ENCODE data around the gene IQSEC2.
A peak's percentile ranks its signal among the peaks of the same experiment; 100 is the strongest.

Gene IQSEC2

DNA sequence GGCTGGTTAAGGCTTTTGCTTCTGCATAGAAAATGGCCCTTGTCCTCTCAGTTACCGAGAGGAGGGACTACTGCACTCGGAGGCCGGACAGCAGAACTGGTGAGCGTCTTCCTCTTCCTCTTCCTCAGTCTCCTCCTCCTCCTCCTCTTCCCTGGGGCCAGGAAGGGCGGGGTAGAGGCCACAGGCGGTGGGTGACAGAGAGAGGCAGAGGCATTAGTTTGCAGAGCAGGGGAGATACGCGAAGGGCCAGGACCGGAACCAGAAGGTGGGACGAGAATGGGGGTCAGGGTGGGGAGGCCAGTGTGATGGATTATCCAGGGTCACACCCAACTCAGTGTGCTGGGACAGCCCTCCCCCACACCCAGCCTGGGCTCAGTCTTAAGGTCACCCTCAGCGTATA, 14.5 kb downstream of the IQSEC2 start:
- no peak for DNase-seq

DNA sequence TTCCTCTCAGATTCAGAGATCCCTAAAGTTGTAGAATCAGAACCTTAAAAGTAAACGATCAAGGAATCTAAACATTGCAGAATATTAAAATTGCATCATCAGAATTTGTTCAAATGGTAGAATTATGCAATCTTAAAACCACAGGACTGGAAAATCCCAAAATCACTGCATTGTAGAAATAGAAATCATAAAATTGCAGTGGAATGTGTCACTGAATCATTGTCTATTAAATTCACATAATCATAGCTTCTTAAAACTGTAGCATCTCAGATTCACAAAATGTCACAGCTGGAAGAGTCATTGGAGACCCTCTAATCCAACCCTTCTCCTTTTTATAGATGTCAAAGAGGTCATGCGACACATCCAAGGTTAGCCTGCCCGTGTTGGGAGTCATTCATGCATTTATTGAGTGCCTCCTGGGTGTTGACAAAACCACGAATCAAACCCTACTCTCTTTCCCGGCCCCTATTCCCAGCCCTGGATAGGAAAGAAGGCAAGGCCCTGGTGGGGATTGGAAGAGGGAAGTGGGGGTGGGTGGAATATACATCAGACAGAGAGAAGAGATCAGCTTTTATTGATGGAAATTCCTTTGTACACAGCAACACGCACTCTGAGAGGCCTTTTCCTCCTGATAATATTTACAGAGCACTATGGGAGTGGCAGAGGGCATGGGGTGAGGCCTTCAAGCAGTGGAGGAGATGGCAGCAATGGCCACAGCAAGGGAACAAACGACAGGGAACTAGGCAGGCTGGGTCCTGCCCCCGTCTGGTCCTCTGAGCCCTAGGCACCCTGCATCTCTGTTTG, 15.4 kb downstream of the IQSEC2 start:
- DNase-seq: no peak

DNA sequence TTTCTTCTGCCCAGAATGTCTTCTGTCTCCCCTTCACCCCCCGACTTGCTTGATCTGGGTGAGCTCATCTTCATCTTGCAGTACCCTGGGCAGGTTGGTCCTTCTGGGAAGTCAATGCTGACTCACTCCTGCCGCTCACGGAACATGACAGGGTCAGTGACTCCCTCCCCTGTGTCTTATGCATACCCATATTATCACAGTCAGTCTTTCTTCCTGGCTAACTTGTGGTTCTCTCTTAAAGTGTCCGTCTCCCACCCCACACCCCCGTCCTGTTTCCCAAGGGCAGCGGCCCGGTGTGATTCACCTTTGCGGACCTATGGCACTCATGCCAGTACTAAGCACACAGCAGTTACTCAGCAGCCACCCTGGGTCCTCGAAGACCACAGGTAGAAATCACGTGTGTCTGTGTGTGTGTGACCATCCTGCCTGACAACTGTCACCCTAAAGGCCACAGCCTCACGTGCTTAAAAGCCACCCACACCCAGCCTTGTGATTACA, 17.7 kb downstream of the IQSEC2 start:
- DNase-seq: peak; percentile 22 to 29

DNA sequence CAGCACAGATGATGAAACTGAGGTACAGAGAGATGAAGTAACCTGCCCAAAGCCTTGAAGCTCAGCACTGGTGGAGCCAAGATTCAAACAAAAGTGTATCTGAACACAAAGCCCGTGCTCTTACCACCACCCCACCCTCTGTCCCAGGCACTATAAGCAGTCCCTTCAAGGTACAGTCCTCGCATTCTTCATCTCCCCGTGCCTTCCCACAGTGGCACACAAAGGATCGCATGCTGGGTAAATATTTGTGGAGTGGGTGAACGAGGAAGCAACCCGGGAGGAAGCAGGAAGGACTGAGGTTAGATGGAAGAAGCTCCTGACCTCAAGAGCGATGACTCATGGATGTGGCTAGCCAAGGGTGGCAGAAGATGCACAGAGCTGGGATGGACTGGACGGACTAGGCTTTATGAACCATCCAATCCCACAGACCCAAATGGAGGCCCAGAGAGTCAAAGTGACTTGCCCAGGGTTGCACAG, 18.4 kb downstream of the IQSEC2 start:
- DNase-seq: peak; percentile 13 to 18

DNA sequence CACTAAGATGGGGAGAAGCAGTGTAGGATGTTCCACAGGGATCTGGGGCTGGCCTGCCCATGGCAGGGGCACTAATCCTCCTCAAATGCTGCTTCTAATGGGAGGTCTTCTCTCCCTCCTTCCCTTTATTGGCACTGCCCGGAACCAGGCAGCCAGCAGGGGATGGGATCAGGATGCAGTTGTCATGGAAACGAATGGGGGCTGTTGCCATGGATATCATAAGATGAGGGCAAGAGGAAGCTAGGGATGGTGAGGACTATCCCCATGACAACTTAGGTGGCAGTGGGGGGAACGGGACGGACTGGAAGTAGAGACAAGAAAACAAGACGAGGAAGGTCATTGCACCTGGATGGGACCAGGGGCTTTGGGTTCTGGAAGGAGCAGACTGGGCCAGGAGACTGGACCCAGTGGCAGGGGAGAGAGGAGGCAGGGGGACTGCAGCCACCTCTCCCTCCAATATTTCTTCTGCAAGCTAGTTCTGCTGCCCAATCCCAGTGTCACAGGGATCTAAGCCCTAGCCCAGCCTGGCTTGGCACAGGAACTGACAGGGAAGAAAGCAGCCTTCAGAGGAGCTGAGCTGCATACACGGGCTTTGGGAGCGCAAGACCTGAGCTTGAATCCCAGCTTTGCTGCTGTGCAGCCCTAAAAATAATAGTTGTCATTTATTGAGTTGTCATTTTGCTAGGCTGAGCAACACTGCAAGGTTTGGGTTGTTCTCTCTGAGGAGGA, 19.0 kb downstream of the IQSEC2 start:
- no peak for DNase-seq

DNA sequence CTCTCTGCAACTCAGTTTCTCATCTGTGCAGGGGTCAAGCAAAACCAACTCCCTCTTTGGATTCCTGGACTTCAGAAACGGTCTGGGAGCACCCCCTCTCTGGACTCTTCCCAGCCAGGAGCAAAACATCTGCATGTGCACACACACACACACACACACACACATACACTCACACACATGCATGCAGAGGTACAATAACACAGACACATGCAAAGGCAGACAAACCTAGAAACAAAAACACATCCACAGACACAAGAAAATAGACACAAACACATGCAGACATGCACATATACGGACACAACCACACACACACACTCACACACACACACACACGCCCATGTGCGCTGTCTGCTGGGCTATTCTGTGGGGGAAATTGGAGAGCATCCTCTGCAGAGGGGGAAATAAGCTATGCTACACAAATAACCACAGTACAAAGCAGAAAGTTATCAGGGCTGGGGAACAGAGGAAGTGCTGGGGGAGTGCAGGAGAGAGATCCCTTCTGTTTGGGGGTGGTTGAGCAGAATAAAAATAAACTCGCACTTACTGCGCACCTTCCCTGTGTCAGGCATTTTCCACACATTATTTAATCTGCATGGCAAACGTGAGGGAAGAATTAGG, 19.9 kb downstream of the IQSEC2 start:
- no peak for DNase-seq

DNA sequence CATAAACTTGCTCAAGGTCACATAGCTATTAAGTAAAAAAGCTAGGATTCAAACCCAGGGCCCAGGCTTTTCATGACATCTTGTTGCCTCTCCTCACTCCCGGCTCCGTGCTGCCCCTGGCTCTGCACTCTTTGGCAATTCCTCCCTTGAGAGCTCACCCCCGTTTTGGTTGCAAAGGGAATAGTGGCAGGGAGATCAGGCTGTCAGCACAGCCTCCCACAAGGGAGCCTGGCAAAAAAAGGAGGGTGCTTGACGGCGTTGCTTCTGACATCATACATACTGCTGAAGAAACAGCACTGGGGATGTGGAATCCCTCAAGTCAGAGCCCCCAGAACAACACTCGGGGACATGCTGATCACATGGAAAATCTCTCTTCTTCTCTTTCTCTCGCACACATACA, 20.5 kb downstream of the IQSEC2 start:
- no peak for DNase-seq

DNA sequence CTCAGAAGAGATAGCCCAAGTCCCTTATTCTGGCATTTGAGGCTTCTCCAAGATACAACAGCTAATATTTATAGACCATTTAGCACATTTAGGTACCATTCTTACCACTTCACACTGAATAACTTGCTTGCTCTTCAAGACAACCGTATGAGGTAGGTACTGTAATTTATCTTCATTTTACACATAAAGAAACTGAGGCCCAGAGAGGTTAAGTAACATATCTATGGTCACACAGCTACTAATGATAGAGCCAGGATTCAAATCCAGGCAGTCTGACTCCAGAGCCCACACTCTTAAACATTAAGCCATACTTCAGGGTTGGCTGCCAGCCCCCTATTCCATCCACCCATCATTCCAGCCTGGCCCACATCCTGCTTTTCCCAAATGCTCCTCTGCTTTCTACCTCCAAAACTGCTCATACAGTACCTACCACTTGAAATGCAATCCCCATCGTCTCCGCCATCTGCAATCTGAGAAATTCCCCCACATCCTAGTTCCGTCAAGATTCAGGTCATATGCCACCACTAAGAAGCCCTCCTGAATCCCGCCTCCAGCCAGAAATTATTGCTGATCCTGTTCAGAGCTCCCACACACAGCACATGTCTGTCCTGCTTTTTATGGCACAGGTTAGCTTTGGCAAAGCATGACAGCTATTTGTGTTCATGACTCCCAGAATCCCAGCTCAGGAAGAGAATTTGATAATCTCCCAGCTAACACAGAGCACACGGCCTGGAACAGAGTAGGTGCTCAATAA, 23.5 kb downstream of the IQSEC2 start:
- no peak for DNase-seq

DNA sequence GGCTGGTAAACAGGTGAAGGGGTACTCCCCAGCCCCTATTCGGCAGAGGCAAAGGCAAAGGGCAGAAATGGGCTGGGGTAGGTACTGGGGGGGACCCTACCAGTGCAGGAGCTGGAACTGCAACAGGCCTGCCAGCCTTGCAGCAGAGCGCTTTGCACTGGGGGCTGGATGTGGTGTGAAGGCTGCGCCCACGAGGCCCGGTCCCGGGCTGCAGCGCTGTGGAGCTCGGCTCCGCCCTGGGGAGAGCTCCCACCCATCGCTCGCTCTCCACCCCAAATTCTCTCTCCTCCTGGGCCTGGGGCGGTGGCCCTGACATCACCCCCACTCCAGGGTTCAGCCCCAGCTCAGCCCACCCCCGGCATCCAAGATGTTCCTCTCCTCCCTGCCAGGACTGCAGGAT, 24.2 kb downstream of the IQSEC2 start:
- DNase-seq: no peak

DNA sequence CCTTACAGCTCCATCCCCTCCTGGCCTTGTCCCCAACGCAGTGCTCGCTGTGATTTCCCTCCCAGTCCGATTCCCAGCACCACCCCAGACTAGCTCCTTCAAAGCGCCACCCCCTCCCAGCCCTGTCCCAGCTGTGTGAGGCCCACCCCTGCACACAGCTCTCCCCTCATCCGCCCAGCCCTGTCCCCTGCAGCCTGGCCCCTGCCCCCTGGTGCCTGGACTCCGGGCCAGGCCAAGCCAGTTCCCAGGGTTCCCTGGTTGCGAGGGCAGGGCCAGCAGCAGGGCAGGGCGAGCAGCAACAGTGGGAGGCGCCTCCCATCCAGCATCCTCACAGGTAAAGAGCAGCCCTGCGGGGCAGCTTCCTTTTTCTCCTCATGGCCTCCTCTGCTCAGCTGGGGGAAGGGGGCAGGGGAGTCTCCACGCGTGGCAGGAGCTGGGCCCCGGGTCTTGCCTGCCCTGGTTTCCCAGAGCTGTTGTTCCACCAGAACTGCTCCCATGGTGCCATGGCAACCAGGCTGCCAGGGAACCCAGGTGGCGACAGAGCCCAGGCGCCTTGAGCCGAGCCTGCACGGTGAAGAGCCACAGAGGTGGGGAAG, 24.8 kb downstream of the IQSEC2 start:
- no peak for DNase-seq

DNA sequence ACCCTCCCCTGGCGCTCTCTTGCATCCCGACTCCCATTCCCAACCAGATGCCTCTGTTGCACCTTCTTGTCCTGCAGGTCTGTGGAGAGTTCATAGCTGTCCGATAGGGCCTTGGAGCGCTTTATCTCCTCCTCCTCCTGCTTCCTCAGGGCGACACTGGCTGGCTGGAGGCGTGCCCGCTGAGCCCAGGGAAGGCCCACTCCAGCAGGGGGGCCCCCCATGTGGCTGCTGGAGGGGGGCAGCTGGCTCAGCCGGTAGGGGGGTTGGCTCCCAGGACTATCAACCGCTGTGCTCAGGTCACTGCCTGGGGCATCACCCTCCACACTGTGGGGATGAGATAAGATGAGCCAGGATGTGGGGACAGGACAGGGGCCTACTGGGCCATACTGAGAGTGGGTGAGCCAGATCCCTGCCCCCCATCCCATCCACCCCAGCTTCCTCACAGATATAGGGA, 25.6 kb downstream of the IQSEC2 start:
- no peak for DNase-seq

DNA sequence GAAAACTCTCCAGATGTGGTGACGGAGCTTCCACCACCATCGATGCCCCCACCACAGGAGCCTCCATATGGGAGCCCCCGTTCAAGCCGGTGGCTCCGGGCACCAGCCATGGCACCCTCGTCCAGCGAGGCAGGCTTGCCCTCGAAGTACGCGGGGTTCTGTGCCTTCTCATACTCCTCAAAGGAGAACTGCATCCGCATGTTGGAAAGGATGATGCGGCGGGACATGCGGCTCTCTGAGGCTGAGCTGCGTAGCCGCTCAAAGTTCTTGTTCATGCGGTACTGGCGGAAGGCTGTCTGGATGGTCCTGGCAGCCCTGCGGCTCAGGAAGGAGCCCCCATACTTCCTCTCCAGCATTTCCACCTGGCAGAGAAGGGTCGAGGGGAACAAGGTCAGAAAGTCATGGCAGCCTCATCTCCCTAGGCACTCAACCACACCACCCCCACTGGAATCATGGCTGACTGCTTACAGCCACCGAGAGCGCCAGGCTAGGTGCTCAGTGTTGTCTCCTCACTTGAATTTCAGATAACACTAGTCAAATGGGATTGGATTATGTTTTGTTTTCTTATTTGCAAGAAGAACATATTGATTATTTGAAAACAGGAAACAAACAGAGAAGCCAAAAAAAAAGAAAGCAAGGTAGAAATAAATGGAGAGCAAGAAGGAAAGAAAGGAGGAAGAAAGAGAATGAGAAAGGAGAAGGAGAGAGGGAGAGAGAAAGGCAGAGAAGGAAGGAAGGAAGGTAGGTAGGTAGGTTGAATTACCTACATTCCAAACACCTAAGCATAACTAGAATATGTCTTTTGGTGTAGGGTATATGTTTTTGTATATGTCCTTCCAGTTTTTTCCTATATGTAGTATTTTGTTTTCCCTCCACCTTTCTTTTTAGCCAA, 26.6 kb downstream of the IQSEC2 start:
- DNase-seq: no peak

DNA sequence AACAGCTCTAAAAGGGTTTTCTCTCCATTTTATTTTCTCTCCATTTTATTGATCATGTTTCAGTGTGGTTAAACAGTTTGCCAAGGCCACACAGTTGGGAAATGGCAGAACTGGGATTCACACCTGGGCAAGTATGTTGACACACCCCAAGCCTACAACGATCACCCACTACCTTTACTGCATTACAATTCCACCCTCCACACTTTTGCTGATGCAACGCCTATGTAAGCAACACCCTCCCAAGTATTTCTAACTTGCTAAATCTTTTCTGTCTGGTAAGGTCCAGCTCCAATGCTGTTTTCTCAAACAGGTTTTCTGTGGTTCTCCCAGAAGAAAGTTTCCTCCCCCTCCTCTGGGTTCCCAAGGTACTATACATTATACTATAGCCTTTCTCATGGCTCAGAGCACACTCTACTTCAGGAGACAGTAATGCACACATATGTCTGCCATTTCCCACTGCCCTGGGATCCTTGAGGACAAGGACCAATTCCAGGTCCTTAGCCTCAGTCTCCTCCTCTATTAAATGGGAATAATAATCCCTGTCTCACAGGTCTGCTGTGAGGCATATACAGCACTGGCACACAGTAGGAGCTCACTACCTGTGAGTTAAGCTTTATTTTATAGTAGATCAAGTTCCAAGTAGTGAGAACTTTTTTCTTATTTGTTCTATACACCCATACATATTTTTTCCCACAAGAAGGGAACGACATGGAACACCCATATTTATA, 27.9 kb downstream of the IQSEC2 start:
- DNase-seq: no peak

DNA sequence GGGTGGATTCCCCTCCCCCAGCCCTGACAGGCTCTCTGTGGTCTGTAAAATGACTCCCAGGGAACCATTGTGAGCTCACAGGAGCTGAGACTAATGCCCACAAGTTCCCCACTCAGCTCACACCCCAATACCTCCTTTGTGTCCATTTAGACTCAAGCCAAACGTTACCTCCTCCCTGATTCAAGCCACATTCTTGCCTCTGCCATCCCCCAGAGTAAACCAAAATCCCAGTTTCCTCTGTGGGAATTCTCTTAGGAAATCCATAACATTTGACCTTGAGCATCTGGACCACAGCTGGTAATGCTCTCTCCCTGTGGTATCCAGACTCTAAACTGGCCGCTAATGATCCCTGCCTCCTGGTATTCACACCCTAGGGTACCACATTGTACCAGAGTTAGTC, 30.1 kb downstream of the IQSEC2 start:
- DNase-seq: no peak

DNA sequence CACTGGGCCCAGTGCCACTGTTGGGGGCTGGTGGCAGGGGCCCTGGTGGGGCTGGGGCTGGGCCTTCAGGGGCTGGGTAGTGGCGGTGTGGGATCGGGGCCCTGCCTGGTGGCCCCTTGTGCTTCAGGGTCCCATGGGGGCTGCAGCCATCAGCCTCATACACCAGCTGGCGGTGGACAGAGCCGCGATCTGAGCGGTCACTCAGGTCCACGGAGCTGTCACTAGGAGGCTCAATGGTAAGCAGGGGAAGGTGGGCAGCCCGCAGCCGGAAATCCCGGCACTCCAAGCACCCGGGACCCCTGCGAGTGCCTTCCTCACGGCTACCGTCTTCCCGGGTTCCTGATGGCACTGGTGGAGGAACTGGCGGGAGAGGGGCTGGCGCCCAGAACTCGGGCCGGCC, 30.8 kb downstream of the IQSEC2 start:
- DNase-seq: no peak

DNA sequence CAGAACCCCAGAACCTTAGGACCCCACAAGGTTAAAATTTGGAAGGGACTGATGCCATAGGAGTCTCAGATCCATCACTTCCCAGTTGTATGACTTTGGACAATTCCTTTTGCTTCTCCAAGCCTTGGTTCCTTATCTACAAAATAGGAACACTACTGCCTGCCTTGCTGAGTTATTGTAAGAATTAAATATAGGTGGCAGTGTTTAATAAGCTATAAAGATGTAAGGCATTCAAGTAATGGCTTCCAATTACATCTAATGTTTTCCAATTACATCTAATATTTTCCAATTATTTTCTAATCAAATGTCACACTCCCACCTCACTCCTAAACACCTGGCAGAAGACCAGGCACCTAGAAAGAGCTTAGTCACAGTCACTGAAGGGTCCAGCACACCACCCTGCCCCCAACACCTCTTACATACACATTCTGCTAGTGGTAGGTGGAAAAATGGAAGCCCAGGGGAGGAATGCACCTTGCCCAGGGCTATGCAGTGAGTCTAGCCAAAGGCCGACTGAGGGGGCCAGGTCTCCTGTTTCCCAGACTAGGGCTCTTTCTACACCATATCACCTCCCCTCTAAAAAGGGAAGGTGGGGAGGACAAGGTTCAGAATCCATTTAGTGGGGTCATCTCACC, 31.9 kb downstream of the IQSEC2 start:
- no peak for DNase-seq

DNA sequence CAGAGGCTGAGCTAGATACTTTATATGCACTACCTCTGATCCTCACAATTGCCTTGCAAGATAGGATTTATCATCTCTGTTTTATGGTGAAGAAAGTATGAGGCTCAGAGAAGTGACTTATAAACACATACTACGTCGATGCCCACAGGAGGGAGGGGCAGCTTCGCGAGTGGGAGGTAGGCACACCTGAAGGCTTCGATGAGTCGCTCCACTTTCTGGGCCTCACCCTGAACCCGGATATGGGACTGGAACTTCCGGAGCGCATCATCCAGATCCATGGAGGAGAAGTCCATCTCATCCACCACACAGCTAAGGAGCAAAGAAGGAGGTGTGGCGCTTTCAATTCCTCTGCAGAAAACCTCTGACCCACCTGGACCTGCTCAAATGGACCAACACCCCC, 33.5 kb downstream of the IQSEC2 start:
- DNase-seq: no peak

DNA sequence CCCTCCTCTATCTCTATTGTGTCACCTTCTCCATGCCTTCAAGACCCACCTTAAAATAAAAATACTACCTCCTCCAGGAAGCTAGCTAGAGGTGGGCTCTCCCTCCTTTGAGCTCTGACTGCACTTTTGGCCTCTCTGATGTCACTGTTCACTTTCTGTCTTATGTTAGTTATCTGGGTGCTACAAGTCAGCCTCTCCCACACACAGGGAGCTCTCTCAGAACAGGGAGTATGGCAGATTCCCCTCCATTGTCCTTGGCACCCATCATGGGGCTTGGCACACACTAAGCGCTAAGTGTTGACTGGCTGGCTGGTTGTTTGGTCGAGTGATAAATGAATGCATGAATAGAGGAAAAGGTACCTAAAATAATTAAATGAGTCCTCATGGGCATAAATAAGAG, 35.2 kb downstream of the IQSEC2 start:
- no peak for DNase-seq

DNA sequence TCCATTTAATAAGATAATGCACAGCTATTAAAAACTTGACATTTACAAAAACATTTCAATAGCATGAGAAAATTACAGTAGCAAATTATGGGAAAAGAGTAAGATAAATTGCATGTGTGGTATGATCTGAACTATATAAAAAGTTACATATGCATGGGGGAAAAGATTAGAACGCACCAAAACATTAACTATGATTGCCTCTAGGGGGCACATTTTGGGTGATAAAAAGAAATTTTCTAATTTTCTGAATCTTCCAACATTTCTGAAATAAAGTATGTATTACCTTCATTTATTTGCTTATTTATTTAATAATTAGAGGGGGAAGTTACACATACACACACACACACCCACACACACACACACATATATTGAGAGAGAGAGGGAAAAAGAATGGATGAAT, 36.8 kb downstream of the IQSEC2 start:
- no peak for DNase-seq

DNA sequence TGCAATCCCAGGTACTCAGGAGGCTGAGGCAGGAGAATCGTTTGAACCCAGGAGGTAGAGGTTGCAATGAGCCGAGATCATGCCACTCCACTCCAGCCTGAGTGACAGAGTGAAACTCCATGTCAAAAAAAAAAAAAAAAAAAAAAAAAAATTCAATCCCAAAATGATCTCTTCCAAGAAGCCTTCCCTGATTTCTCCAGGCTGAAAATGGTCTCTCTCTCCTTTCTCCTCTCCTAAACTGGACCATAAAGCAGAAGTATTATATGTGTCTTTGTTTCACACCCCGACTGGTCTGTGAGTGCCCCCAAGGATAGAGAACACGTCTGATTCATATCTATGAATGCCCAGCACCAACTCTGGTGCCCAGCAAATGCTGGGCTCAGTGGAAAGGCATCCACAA, 39.1 kb downstream of the IQSEC2 start:
- DNase-seq: no peak
